GM18519 (cell line): ENCODE results near the gene ZNF26.
"Not testable (repeated sequence)": the region's sequence is repeated elsewhere in the genome, so short reads cannot be mapped to it uniquely, and the experiment has no call there.

Experiments
- ATAC-seq: cut with Tn5 transposase; IDR thresholded peaks from one replicate; pipeline ENCODE4 v1.9.1; 2021; ENCODE audit warnings: mild to moderate bottlenecking, moderate library complexity; ENCODE audit not compliant: unreplicated experiment, low FRiP score

ZNF26 gene

DNA sequence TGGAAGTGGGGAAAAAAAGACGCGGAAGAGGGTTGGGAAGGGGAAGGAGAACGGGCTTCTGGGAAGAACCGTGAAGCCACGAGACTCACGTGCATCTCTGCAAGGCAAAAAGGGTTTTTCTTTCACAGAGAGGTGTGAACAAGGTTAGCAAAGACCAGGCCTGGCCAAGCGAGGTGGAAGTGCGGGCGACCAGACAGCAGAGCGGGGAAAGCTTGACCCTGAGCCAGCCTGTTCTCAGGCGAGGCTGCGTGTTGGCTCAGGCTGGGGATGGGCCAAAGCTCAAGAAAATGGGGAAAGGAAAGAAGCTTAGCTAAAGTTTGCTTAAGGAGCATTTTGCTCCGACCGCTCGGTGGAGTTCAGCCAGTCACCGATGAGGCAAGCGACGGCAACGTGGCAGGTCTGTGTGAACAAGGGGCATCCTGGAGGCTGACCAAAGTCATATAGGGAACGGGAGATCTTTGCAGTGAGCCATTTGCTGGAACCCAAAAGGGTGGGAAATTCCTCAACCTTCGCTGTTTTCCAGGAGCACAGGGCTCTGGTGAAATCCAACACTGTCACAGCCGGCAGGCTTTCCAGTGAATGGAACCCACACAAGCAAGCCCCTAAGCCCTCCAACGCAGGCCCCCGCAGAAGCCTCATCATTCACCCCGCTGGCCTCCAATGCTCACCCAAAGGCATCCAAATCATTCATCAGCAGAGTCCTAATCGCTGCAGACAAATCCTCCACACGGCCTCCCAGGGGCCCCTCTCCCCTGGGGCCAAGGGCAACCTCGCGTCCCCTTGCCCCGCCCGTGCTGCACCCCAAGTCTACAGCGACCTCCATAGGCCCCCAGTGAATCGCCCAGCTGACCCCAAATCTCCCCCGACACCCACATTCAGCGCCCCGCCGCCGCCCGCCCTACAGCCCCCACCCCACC lies 30.8 kb upstream of the ZNF26 start:
- no peak for ATAC-seq

DNA sequence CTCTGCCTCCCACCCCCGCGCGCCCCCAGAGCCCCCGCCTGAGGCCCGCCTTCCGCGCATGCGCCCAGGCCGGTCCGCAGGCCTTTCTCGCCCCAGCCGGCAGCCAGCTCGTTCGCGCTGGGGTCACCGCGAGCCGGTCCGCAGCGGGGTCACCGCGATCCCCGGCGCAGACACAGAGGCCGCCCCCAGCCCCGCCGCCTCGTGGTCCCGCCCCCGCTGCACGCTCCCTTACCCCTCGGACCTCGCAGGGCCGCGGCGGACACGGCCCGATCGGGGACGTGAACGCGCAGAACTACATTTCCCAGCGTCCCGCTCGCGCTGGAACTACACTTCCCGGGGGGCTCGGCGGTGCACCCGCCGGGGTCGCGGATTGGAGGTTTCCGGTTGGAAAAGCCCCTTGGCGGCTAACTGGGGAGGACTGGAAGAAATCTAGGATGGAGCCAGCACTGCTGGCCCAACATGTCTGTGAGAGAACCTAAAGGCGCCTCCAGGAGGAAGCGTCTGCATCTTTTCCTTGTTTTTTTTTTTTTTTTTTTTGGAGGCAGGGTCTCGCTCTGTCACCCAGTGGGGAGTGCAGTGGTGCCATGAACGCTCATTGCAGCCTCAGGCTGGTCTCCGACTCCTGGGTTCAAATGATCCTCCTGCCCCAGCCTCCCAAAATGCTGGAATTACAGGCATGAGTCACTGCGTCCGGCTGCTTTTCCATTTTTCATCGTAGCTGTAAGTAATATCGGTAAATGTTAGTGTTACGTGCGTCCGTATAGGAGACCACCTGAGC lies 30.0 kb upstream of the ZNF26 start, which contains the start of gene ZNF605:
ZNF605 (minus strand) TSS at position 296 of the 778 bp plus-strand sequence. CDS start 10,671 bp downstream, outside the sequence.
- peak; percentile 82 for ATAC-seq

DNA sequence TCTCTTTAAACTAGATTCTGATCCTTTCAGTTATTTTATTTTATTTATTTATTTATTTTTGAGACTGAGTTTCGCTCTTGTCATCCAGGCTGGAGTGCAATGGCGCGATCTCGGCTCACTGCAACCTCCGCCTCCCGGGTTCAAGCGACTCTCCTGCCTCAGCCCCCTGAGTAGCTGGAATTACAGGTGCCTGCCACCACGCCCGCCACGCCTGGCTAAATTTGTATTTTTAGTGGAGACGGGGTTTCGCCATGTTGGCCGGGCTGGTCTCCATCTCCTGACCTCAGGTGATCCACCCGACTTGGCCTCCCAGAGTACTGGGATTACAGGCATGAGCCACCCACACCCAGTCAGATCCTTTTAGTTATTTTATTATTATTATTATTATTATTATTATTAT lies 24.4 kb upstream of the ZNF26 start:
- ATAC-seq: not testable (repeated sequence)

DNA sequence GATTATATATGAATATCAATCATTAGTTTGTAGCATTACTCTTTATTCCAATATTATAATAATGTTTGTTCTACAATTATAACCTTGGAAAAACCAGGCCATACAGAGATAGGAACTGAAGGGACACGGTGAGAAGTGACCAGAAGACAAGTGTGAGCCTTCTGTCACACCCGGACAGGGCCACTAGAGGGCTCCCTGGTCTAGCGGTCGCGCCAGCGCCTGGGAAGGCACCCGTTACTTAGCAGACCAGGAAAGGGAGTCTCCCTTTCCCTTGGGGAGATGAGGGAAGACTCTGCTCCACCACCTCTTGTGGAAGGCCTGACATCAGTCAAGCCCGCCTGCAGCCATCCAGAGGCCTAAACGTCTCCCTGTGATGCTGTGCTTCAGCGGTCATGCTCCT lies 22.2 kb upstream of the ZNF26 start:
- not testable (repeated sequence) for ATAC-seq

DNA sequence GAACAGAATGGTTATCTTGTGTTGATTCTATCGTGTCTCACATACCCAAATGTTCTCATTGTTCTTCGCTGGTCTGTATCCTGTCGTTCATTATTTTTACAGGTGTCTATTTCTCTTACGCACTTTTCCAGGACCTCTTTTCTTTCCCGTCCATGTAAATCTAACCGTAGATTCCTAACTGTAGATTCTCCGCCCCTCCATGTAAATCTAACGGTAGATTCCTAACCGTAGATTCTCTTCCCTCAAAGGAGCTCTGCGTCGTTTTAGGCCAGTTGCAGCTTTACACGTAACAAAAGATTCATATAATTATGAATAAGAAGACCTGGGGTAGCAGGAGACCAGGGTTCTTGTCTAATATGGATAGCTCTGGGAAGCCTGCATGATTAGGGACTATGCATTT lies 20.4 kb upstream of the ZNF26 start:
- ATAC-seq: no peak

DNA sequence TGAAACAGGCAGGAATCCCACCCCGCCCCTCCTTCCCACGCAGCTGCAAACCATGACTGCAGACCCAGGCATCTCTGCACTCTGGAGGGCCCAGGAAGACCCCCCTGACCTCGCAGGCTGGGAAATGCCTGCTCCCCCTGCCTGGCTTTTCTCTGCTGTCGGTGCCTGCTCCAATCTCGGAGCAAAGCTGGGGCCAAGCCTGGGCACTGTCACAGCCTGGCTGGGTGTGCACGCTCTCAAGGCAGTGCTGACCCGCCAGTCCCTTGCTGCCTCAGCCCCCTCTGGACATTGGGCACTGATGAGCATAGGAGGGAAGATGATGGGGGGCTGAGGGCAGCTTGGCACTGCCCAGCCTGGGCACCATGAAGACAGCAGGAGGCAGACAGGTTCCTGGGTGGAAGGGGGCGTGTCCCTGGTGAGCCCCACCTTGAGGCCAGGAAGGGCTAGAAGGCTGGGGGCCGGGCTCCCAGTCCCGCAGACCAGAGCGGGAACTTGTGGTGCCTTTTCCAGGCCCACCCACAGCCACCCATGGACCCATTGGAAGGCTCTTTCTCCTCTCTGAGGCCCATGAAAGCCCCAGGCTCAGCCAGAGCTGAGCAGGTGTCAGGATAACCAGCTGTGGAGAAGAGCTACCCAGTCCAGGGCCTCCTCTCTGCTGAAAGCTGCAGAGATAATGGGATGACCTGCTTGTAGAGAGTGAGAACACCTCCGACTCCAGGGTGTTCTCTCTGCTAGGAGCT lies 19.3 kb upstream of the ZNF26 start:
- ATAC-seq: no peak

DNA sequence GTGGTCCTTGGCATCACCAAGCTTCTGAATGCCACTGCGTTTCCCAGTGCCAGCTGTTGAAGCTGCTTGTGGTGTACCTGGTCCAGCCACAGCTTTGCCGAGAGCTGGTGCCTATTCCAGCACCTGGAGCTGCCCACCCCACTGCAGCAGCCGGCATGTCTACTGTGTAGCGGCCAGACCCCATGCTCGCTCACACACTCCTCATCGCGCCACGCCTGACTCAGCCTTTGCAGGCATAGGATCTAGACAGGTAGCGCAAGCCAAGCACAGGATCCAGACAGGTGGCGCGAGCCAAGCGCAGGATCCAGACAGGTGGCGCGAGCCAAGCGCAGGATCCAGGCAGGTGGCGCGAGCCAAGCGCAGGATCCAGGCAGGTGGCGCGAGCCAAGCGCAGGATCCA lies 18.4 kb upstream of the ZNF26 start:
- no peak for ATAC-seq

DNA sequence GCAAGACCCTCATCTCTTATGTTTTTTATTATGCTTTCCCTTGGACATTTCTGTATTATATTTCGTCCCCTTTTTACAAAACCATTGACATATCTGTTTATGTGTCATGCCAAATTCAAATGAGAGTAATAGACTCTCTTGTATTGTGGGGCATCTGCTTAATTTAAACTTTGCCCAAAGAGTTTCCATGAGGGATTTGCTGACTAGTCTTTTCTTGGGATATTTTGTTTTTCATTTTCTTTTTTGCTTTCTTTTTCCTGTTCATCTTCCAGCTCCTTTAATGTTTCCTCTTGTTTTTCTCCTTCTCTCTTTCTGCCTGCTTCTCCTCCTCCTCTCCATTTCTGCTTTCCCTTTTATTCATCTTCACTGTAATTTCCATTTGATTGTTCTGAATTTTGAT lies 13.8 kb upstream of the ZNF26 start:
- ATAC-seq: no peak

DNA sequence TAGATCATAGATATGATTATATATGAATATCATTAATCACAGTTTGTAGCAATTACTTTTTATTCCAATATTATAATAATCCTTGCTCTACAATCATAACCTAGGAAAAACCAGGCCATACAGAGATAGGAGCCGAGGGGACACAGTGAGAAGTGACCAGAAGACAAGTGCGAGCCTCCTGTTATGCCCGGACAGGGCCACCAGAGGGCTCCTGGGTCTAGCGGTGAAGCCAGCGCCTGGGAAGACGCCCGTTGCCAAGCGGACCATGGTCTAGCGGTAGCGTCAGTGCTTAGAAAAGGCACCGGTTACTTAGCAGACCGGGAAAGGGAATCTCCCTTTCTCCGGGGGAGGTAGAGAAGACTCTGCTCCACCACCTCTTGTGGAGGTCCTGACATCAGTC lies 9.3 kb upstream of the ZNF26 start:
- not testable (repeated sequence) for ATAC-seq

DNA sequence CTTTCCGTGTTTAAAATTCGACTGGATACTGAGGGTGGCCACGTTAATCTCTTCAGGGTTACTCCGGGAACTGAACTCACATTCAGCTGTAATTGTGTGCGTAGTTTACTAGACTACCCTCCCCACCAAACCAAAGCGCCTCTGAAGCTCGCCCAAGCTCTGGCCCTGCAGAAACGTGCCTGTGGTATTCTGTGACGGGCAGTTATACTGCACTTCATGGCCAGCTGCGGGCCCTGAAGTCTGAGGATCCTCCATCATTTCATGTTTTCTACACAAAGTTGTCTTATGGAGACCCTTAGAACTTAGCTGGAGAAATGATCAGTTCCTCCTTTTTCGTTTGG lies 688 bp downstream of the ZNF26 start:
- no peak for ATAC-seq

DNA sequence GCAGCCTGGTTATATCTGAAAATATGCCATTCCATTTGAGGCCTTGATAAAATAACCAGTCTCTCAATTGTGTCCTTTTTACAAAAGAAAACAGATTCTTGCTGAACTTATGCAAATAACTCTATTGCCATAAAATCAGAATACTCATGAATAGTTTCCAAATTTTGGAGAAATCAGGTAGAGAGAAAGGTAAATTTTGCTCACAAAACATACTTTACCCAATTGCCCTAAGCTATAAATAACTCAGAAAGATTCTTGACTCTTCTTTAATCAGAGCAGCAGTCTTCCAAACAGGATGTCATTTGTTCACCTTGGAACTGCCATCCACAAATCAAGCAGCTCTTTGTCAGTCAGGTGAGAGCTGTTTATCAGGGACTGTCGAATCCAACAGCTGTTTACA lies 12.6 kb downstream of the ZNF26 start:
- no peak for ATAC-seq

DNA sequence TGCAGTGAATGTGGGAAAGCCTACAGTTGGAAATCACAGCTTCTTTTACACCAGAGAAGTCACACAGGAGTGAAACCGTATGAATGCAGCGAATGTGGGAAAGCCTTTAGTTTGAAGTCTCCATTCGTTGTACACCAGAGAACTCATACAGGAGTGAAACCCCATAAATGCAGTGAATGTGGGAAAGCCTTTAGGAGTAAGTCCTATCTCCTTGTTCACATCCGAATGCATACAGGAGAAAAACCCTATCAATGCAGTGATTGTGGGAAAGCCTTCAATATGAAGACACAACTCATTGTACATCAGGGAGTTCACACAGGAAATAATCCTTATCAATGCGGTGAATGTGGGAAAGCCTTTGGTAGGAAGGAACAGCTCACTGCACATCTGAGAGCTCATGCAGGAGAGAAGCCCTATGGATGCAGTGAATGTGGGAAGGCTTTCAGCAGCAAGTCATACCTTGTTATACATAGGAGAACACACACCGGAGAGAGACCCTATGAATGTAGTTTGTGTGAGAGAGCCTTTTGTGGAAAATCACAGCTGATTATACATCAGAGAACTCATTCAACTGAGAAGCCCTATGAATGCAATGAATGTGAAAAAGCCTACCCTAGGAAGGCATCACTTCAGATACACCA lies 24.6 kb downstream of the ZNF26 start:
- no peak for ATAC-seq

DNA sequence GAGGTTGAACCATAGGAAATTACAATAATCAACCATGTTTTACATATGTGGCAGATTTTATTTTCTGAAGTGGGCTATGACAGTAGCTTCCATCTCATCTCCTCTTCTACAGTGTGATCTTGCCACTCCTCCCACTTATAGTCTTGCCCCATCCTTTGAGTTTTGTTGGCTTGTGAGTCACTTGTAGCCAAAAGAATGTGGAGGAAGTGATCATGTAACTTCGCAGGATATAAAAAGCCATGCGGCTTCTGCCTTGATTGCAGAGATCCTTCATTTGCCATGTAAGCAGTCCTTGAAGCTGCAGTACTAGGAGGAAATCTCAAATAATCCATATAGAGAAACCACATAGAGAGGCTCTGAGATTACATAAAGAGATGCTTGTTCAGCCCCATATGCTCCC lies 37.4 kb downstream of the ZNF26 start:
- no peak for ATAC-seq

DNA sequence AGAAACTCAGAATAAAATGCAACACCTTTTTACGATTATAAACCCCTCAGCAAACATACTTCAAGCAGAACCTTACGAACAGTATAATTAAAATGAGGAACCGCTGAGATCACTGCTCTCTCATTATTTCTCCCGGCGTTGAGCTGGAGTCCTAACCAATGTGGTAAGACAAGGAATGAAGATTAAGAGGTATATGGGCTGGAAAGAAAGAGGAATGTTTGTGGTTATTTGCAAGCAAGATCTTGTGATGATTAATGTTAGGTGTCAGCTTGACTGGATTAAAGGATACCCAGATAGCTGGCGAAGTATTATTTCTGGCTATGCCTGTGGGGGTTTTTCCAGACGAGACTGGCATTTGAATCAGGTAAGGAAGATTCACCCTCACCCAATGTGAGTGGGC lies 40.8 kb downstream of the ZNF26 start:
- ATAC-seq: no peak

DNA sequence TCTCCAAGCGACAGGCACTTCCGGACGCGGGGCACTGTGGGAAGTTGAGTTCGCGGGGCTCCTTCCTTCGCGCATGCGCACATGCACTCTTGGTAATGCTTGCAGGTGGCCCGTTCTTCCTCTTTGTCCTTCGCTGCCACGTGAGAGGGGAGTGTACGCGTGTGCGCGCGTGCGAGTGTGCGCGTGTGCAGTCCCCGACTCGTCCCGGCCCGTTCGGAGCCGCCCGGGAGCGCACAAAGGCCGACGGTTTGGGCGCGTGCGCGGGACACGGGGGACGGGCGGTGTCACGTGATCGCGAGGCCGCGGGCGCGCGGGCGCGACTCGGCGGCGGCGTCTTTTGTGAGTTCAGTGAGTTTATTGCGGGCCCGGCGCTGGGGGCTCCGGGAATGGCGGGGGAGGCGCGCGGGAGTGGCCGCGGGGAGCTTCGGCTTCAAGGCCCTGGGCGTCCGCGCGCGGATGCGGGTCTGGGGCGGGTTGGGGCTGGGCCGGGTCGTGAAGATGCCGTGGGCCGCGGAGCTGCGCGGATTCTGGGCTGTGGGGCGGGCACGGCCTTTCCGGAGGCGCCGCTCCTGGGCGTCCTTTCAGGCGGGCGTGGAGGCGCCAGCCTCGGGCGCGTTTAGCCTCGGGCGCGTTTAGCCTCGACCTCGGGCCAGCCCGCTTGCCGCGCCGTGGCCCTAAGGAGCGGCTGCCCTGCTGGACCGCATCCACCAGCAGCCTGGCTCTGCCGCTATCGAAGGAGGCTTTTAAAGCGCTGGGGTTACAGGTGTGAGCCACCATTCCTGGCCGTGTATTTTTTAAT lies 51.2 kb downstream of the ZNF26 start, which contains the start of gene ZNF84:
ZNF84 (plus strand) TSS at position 303 of the 799 bp plus-strand sequence. CDS start 3,959 bp downstream, outside the sequence.
- peak; percentile 84 for ATAC-seq

DNA sequence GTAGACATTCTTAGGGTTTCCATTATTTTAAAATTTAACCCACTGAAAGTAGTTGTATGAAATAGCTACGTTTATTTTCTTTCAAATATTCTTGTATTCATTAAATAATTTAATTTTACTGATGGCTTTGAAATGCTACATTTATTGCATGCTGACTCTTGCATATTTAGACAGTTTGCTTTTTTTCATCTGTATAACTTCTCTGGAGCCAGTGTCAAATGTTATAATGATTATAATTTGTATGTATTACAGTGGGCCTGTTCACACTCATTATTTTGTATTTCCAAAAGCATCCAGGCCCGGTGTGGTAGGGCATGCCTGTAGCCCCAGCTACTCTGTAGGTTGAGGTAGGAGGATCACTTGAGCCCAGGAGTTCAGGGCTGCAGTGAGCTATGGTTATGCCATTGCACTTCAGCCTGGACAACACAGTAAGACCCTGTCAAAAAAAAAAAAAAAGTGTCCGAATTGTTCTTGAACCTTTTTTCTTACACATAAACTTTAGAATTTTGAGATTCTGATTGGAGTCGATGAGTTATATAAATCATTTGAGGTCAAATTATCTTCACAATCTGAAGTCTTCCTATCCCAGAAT lies 52.0 kb downstream of the ZNF26 start:
- ATAC-seq: no peak

DNA sequence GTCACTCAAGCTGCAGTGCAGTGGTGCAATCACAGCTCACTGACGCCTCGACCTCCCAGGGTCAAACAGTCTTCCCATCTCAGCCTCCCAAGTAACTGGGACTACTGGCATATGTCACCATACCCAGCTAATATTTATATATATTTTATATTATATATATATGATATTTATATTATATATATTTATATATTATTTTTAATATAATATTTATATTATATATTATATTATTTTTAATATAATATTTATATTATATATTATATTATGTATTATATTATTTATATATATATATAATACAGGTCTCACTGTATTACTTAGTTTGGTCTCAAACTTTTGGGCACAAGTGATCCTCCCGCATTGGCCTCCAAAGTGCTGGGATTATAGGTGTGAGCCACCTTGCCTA lies 60.5 kb downstream of the ZNF26 start:
- no peak for ATAC-seq

DNA sequence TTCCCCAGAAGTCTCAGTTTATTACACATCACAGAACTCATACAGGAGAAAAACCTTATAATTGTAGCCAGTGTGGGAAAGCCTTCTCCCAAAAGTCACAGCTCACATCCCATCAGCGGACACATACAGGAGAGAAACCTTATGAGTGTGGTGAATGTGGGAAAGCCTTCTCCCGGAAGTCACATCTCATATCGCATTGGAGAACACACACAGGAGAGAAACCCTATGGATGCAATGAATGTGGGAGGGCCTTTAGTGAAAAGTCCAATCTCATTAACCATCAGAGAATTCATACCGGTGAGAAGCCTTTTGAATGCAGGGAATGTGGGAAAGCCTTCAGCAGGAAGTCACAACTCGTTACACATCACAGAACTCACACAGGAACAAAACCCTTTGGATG lies 71.3 kb downstream of the ZNF26 start:
- no peak for ATAC-seq
